Measurements from ENCODE around the gene MYO18B.

MYO18B gene

DNA sequence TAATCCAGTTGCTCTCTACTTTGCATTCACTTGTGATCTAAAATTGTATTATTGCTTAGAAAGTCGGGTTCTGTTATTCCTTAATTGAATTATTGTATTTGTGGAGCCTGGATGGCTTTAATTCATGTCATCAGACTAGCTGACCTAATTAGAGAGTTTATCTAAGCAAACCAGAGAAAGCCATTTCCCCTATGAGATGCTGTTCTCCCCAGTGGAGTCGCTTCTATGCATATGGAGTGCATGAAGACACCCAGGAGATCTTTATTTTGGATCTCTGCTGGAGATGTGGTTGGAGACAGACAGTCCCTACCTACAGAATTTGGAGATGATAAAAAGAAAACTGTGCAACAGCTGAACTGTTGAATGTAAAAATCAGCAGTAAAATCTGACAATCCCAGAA, 45.2 kb upstream of the MYO18B start:
- H3K27me3 ChIP-seq (ENCODE audit: insufficient read depth, insufficient read length) = no peaks in the 10 kb centered on the region
- TF ChIP-seq YY1 (IDR thresholded peaks at IDR 0.05; ENCODE audit: insufficient read depth, insufficient read length) = no peak
- TF ChIP-seq SUZ12 (IDR thresholded peaks at IDR 0.05; ENCODE audit: extremely low read depth, insufficient read depth, insufficient read length) = no peak
- TF ChIP-seq ZNF274 (IDR thresholded peaks at IDR 0.05; ENCODE audit: low read depth, low read length) = no peak
- H3K9me3 ChIP-seq (ENCODE audit: insufficient read depth, low read length) = no peaks in the 10 kb centered on the region
- H3K9ac ChIP-seq (ENCODE audit: insufficient read length, low read depth) = no peak overlapping the region
- no peak overlapping the region for H3K4me3 ChIP-seq (ENCODE audit: insufficient read length, low read depth)
- no peaks in the 10 kb centered on the region for H3K36me3 ChIP-seq (ENCODE audit: insufficient read depth, insufficient read length, low read length)
- H3K4me1 ChIP-seq (ENCODE audit: insufficient read depth, insufficient read length) = peaks cover 2% of the 10 kb centered on the region
- DNase-seq (ENCODE audit: low read depth, low spot score) = no peak

GRCh38 chr22:25697181-25697664, 44.8 kb upstream of the MYO18B start:
- no peaks in the 10 kb centered on the region for H3K9me3 ChIP-seq (ENCODE audit: insufficient read depth, low read length)
- H3K4me3 ChIP-seq (ENCODE audit: insufficient read length, low read depth) = no peak overlapping the region
- H3K9ac ChIP-seq (ENCODE audit: insufficient read length, low read depth) = no peak overlapping the region
- no peaks in the 10 kb centered on the region for H3K27me3 ChIP-seq (ENCODE audit: insufficient read depth, insufficient read length)
- DNase-seq (ENCODE audit: low read depth, low spot score) = no peak
- no peaks in the 10 kb centered on the region for H3K36me3 ChIP-seq (ENCODE audit: insufficient read depth, insufficient read length, low read length)
- TF ChIP-seq SUZ12 (IDR thresholded peaks at IDR 0.05; ENCODE audit: extremely low read depth, insufficient read depth, insufficient read length) (no peak), YY1 (IDR thresholded peaks at IDR 0.05; ENCODE audit: insufficient read depth, insufficient read length) (no peak), ZNF274 (IDR thresholded peaks at IDR 0.05; ENCODE audit: low read depth, low read length) (no peak)
- H3K4me1 ChIP-seq (ENCODE audit: insufficient read depth, insufficient read length) = peaks cover 2% of the 10 kb centered on the region

- DNase-seq (ENCODE audit: low read depth, low spot score) = no peak
- TF ChIP-seq ZNF274 (IDR thresholded peaks at IDR 0.05; ENCODE audit: low read depth, low read length) = no peak
- no peak for TF ChIP-seq YY1 (IDR thresholded peaks at IDR 0.05; ENCODE audit: insufficient read depth, insufficient read length)
- TF ChIP-seq SUZ12 (IDR thresholded peaks at IDR 0.05; ENCODE audit: extremely low read depth, insufficient read depth, insufficient read length) = no peak
- Histone ChIP-seq H3K4me3 (ENCODE audit: insufficient read length, low read depth) (no peak overlapping the region), H3K4me1 (ENCODE audit: insufficient read depth, insufficient read length) (peaks cover 2% of the 10 kb centered on the region), H3K27me3 (ENCODE audit: insufficient read depth, insufficient read length) (no peaks in the 10 kb centered on the region), H3K9ac (ENCODE audit: insufficient read length, low read depth) (no peak overlapping the region), H3K9me3 (ENCODE audit: insufficient read depth, low read length) (no peaks in the 10 kb centered on the region), H3K36me3 (ENCODE audit: insufficient read depth, insufficient read length, low read length) (no peaks in the 10 kb centered on the region)
Measured at GRCh38 chr22:25697978-25698377, 44.0 kb upstream of the MYO18B start.

- Histone ChIP-seq H3K4me1 (ENCODE audit: insufficient read depth, insufficient read length) (peaks cover 2% of the 10 kb centered on the region), H3K27me3 (ENCODE audit: insufficient read depth, insufficient read length) (no peaks in the 10 kb centered on the region), H3K4me3 (ENCODE audit: insufficient read length, low read depth) (no peak overlapping the region), H3K36me3 (ENCODE audit: insufficient read depth, insufficient read length, low read length) (no peaks in the 10 kb centered on the region), H3K9me3 (ENCODE audit: insufficient read depth, low read length) (no peaks in the 10 kb centered on the region), H3K9ac (ENCODE audit: insufficient read length, low read depth) (no peak overlapping the region)
- TF ChIP-seq SUZ12 (IDR thresholded peaks at IDR 0.05; ENCODE audit: extremely low read depth, insufficient read depth, insufficient read length) (no peak), YY1 (IDR thresholded peaks at IDR 0.05; ENCODE audit: insufficient read depth, insufficient read length) (no peak), ZNF274 (IDR thresholded peaks at IDR 0.05; ENCODE audit: low read depth, low read length) (no peak)
- DNase-seq (ENCODE audit: low read depth, low spot score) = no peak
Measured at GRCh38 chr22:25698461-25698860, 43.5 kb upstream of the MYO18B start.

- Histone ChIP-seq H3K4me1 (ENCODE audit: insufficient read depth, insufficient read length) (peaks cover 2% of the 10 kb centered on the region), H3K27me3 (ENCODE audit: insufficient read depth, insufficient read length) (no peaks in the 10 kb centered on the region), H3K36me3 (ENCODE audit: insufficient read depth, insufficient read length, low read length) (no peaks in the 10 kb centered on the region), H3K4me3 (ENCODE audit: insufficient read length, low read depth) (no peak overlapping the region), H3K9ac (ENCODE audit: insufficient read length, low read depth) (no peak overlapping the region), H3K9me3 (ENCODE audit: insufficient read depth, low read length) (no peaks in the 10 kb centered on the region)
- TF ChIP-seq SUZ12 (IDR thresholded peaks at IDR 0.05; ENCODE audit: extremely low read depth, insufficient read depth, insufficient read length) (no peak), YY1 (IDR thresholded peaks at IDR 0.05; ENCODE audit: insufficient read depth, insufficient read length) (no peak), ZNF274 (IDR thresholded peaks at IDR 0.05; ENCODE audit: low read depth, low read length) (no peak)
- no peak for DNase-seq (ENCODE audit: low read depth, low spot score)
Measured at GRCh38 chr22:25698978-25699377, 43.0 kb upstream of the MYO18B start.

DNA sequence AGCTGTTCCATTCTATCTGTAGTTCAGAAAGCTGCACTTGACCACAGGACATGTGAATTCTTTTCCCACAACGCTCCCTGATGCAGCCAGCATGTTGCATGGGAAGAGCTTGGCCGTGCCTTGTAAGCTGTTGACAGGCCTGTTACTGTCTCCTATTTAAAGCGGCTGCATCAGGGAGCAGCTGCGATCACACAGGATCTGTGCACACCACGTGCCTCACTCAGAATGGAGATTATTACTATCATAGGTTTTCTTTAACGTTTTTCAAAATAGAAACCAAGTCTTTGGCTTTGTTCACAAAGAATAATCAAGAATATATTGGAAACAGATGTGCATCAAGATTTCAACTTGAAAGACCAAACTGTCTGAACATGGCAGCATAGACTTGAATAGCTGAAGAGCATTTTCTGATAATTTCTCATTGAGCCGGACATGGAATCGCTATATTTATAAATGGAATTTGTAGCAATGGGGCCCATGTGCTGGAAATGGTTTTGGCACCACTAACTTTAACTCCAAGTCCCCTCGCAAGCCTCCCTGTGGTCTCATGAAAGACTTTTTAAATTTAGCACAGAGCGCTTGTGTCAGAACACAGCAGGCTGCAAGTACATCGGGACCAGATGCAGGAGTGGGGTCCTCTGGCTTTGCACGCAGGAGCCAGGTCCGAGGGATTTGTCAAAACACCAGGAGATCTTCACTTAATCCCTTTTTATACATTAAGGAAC, 40.8 kb upstream of the MYO18B start:
- H3K36me3 ChIP-seq (ENCODE audit: insufficient read depth, insufficient read length, low read length) = no peaks in the 10 kb centered on the region
- H3K4me1 ChIP-seq (ENCODE audit: insufficient read depth, insufficient read length) = no peaks in the 10 kb centered on the region
- no peak overlapping the region for H3K9ac ChIP-seq (ENCODE audit: insufficient read length, low read depth)
- H3K4me3 ChIP-seq (ENCODE audit: insufficient read length, low read depth) = no peak overlapping the region
- TF ChIP-seq SUZ12 (IDR thresholded peaks at IDR 0.05; ENCODE audit: extremely low read depth, insufficient read depth, insufficient read length) (no peak), ZNF274 (IDR thresholded peaks at IDR 0.05; ENCODE audit: low read depth, low read length) (no peak), YY1 (IDR thresholded peaks at IDR 0.05; ENCODE audit: insufficient read depth, insufficient read length) (no peak)
- no peaks in the 10 kb centered on the region for H3K9me3 ChIP-seq (ENCODE audit: insufficient read depth, low read length)
- H3K27me3 ChIP-seq (ENCODE audit: insufficient read depth, insufficient read length) = no peaks in the 10 kb centered on the region
- no peak for DNase-seq (ENCODE audit: low read depth, low spot score)

- H3K9ac ChIP-seq (ENCODE audit: insufficient read length, low read depth) = no peak overlapping the region
- no peaks in the 10 kb centered on the region for H3K27me3 ChIP-seq (ENCODE audit: insufficient read depth, insufficient read length)
- no peak for TF ChIP-seq YY1 (IDR thresholded peaks at IDR 0.05; ENCODE audit: insufficient read depth, insufficient read length)
- TF ChIP-seq SUZ12 (IDR thresholded peaks at IDR 0.05; ENCODE audit: extremely low read depth, insufficient read depth, insufficient read length) = no peak
- no peak for TF ChIP-seq ZNF274 (IDR thresholded peaks at IDR 0.05; ENCODE audit: low read depth, low read length)
- H3K9me3 ChIP-seq (ENCODE audit: insufficient read depth, low read length) = no peaks in the 10 kb centered on the region
- H3K4me3 ChIP-seq (ENCODE audit: insufficient read length, low read depth) = no peak overlapping the region
- no peak for DNase-seq (ENCODE audit: low read depth, low spot score)
- H3K36me3 ChIP-seq (ENCODE audit: insufficient read depth, insufficient read length, low read length) = no peaks in the 10 kb centered on the region
- H3K4me1 ChIP-seq (ENCODE audit: insufficient read depth, insufficient read length) = no peaks in the 10 kb centered on the region
Measured at GRCh38 chr22:25702040-25702439, 39.9 kb upstream of the MYO18B start.
